ENCODE data around the gene RBM28.

- TF ChIP-seq CTCF (optimal IDR thresholded peaks at IDR 0.05 in 1 of 3, IDR thresholded peaks at IDR 0.05 in 1 of 3, conservative IDR thresholded peaks at IDR 0.05 in 1 of 3; ENCODE audit: extremely low read depth in 1 of 3, insufficient read depth in 2 of 3, low read length in 3 of 3) (peak; percentile 25 to 57 (median 40)), EZH2 (IDR thresholded peaks at IDR 0.05; ENCODE audit: low read length) (no peak)
Observed at GRCh38 chr7:128322040-128322643, 21.6 kb downstream of the RBM28 start.

Data from keratinocyte (primary cell).